ENCODE results near the gene DTNB.

Gene DTNB

DNA sequence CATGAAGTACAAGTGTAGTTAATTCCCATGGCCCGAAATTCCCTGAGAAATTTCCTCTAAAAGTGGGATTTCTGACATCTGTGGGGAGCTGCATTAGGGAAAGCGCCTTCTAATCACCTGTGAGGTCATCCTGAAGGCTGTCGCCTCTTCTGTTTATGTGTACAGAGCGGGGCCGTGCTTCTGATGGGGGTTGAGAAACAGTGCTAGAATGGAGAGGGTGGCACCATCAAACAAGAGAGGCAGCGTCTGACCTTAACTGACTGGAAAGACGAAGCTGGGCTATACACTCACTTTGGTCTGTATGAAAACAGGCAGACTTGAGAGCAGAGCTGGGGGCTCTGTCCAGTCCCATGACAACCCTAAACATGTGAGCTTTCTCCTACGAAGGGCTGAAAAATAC is 287.5 kb downstream of the DTNB start:
- DNase-seq (ENCODE audit: low spot score), result no peak

DNA sequence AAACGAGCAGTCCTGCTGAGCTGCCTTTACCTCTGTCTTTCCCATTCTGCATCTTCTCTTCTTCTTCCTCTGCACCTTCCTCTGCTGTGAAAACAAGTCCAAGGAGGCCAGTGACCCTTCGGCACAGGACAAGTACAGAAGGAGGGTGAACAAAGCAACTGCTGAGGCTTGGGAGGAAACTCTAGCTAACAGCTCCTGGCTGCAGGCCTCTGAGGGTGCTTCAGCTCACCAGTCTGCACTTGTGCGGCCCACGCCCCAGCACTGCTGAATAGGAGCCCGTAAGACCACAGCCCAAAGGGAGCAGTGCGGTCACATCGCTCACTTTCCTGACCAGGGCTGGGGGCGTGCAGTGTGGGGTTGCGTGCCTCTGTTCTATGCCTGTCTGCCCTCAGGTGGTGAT is 289.6 kb downstream of the DTNB start:
- no peak for DNase-seq (ENCODE audit: low spot score)

DNA sequence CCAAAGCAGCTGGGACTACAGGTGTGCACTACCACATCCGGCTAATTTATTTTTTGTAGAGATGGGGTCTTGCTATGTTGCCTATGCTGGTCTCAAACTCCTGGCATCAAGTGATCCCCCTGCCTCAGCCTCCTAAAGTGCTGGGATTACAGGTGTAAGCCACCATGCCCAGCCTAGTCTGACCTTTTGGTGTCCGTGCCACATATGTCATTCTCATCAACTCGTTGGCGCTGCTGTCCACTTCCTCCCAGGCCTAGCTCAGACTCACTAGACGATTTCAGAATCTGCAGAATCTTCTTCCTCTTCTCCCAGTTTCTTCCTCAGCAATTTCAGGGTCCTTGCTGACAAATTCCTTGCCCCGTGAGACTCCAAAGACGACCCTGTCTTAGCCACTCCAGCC is 291.9 kb downstream of the DTNB start:
- DNase-seq (ENCODE audit: low spot score), result no peak

DNA sequence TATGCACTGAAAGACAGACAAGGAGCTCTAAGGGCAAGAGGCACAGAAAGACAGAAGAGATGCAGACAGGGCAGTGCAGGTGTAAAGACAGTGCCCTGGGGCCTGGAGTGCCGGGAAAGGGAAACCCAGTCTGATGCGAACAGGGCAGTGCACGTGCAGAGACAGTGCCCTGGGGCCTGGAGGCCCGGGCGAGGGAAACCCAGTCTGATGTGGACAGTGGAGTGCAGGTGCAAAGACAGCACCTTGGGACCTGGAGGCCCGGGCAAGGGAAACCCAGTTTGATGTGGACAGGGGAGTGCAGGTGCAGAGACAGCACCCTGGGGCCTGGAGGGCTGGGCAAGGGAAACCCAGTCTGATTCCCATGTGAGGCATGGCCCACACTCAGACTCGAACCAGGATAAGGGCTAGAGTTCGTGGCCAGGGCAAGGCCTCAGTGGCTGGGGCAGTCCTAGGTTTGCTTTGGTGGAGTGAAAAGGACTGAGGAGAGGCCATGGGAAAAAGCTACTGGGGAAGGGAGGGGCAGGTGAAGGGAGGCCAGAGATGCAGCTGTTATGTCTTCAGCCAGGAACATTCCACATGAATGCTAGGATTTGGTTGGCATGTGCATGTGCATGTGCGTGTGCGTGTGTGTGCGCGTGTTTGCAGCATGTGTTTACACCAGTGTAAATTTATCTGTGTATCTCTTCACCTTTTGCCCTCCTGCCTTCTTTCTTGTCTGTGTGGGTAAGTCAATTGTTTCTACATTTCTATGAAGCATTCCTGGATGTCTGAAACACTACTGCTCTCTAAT is 292.6 kb downstream of the DTNB start:
- DNase-seq (ENCODE audit: low spot score), result no peak

DNA sequence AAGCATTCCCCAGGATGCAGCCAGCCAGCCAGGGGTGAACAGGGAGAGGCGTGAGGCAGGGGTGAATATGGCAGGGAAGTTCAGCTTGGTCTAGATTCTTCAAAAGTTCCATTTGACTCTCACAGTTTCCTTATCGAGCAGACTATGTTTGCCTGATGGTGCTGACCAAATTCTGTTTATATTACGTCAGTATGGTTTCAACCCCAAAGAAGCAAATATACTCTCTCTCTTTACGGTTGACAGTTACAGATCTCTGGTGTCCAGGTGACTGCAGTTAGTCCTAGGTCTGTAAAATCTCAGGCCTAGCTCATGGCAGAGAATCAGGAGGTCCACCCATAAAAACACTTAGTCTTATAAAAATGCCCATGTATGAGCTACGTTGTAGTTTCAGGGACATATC is 293.4 kb downstream of the DTNB start:
- no peak for DNase-seq (ENCODE audit: low spot score)

DNA sequence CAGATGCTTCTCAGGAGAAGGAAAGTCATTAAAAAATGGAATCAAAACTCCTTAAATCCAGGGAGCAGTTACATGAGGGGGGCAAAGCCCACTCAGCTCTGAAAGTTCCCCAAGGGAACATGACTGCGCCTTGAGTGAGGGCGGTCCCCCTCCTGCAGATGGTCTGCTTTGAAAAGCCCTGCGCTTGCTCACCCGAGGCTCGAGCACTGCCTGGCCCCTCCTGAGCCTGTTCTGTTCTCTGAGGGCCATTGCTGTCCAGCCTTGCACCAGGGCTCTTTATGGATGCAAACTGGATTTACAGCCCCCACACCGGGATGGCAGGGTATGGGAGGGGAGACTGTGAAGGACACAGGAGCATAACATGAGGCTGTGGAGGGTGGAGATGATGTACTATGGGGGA is 293.8 kb downstream of the DTNB start:
- no peak for DNase-seq (ENCODE audit: low spot score)

DNA sequence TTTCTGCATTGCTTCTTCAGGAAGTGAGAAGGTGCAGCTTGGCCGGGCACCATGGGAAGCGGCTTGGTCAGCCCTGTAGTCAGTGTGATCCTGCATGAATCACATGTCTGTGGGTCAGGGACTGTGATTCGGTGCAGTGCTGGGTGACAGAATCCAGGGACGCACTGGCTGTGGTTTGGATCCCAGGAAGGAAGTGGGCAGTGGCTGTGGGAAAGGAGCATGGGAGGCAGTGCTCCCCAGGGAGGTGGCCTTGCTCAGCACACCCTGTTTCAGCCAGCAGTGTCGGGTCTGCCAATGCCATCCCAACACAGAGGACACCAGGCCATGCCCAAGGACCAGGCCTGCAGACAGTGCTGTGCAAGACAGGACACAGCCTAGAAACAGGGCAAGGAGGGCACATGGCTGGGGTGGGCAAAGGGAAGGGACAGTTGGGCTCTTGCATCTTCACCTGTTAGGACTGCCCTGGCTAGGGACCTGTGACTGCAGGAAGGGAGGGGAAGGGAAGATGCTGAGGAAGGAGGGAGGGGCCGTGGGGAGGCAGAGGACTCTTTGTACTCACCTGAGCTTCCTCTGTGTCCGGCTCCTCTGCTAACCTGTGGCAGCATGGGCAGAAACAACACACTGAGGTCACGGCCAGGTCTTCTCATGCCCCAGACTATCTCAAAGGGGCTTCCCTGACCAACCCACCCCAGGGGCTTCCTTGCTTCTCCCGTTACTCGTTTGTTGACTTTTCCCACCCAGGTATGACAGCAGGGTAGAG is 294.5 kb downstream of the DTNB start:
- no peak for DNase-seq (ENCODE audit: low spot score)

DNA sequence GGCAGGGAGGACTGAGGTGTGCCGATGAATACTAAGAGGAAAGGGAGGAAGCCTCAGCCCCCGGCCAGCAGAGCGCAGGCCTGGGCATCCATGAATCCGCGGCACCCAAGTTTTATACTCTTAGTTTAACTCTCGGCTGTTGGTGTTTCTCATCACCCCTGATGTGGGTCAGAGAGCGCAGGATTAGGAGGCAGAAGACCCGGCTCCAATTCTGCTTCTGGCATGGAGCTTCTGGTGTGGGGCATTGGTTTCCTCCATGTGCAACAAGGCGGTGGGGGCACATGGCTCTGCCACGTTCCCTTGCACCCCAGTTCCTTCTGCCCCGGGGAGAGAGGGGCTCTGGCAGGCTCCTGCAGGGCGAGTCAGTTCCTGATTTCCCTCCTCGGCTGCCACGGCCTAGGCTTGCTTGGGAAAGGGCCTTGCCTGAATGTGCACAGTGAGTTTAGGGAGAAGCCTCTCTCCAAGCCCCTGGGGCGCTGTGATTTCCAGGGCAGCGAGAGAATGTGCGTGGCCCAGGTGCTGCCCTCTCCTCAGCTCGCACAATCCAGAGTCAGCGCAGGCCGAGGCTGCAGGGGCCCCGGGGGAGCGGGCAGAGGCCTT is 295.5 kb downstream of the DTNB start:
- no peak for DNase-seq (ENCODE audit: low spot score)

DNA sequence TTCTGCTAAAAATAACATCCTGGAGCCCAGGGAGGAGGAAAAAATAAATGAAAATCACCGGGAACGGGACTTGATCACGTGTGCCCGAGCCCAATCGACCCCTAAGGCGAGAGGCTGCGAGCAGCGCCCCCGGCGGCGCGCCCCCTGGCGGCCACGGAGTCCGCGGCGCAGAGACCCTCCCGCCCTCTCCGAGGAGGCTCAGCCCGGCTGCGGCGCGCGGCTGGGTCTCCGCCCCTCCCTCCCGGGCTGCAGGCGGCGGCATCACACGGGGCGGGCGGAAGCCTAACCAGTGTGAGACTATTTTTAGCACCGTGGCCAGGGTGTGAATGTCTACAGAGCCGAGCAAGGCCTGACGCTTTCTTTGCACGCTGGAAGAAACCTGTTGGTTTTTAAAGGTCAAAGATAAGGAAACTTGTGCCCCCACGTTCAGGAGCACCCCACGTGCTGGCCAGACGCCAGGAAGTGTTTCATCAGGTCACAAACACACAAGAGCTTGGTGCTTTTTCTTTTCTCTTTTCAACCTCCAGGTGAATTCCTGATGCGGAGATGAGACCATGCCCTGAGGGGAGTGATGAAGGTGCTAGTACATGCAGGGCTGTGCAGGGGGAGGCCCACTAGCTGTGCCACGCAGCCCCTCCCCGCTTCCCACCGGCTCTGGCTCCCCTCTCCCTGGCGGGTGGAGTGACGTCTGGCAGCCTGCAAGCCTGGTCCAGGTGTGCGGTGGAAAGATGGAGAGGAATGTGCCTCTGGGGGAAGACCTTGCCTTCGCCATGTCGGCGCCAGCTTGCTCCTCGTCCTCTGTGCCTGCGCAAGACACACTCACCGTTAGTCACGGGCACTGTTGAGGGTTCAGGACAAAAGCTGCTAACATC is 296.4 kb downstream of the DTNB start:
- DNase-seq (ENCODE audit: low spot score), result peak; percentile 70

DNA sequence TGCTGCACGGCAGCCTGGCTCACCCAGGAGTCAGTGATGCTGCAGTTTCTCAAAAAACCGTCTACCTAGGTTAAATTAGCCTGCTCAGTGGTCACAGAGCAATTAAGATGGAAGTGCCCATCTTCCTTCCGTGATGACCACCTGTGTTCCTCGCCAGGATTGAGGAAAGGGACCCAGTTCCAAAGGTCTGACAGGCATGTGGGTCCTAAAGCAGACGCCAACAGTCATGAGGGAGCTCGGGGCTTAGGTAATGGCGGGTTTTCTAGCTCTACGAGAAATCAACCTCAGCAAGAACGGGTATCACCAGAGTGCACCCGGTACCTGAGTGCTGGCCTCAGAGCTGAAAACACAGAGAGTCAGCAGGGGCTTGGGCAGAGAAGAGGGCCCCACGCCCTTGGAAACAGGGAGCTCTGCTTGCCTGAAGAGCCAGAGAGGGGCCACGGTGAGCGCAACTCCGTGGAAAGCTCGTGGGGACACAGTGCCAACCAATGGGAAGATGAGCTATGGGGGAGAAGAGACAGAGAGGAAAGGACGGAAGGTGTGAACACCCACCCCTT is 297.3 kb downstream of the DTNB start:
- DNase-seq (ENCODE audit: low spot score), result no peak

DNA sequence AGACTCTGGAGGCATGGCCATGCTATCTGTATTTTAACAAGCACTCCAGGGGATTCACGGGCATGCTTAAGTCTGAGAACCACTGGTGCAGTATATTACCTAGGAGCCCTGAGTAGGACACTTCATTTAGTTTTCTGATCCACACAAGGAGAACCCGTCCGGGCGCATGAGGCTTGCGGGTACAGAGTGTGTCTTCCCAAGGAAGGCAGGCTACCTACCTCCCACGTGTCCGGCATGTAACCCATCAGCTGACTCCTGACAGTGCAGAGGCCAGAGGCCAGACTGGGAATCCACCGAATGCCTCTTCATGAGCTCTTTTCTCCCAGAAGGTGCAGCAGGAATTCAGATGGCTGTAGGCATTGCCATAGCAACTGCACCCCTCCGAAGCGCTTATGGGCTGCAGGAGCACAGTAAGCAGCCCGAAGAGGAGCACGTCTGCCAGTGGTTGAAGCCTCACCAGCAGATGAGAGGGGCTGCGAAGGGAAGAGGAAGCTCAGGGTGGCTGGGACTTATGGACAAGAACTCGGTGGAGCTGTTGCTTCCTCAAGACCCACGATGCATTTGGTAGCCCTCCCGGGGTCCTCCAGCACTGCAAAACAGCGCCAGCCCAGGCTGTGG is 297.9 kb downstream of the DTNB start:
- no peak for DNase-seq (ENCODE audit: low spot score)

DNA sequence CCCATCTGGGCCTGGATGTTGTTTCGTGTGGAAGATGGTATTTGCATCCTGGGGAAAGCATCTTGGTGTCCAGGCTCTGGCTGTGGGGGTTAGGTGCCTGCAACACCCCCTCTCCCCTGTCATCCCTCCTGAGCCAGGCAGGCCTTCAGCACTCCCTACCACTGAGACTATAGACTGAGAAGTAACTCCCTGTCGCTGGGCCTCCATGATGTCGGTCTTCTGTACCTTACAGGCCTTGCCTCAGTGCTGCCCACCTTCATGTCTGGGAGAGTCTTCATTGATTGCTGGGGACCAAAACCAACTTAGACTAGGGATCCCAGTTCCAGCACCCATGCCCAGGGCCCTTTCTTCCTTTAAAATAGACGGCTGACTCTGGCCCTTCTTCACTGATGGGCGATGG is 298.6 kb downstream of the DTNB start:
- no peak for DNase-seq (ENCODE audit: low spot score)

DNA sequence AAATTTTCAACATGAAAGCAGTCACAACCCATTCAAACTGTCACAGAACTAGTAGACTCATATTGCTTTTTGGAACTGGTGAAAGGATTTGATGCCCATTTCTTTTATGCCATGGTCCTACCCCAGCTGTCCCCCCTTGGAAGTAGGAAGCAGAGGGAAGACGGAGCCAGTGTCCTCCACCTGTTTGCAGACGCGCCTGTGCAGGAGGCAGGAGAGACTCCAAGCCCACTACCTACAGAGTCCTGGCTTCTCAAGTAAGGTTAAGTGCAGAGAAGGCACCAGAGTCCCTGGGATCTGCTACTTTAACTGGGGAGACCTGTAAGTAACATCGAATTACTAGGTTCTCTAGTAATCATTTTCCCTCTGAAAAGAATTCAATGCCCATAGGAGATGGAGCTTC is 299.0 kb downstream of the DTNB start:
- DNase-seq (ENCODE audit: low spot score), result no peak

DNA sequence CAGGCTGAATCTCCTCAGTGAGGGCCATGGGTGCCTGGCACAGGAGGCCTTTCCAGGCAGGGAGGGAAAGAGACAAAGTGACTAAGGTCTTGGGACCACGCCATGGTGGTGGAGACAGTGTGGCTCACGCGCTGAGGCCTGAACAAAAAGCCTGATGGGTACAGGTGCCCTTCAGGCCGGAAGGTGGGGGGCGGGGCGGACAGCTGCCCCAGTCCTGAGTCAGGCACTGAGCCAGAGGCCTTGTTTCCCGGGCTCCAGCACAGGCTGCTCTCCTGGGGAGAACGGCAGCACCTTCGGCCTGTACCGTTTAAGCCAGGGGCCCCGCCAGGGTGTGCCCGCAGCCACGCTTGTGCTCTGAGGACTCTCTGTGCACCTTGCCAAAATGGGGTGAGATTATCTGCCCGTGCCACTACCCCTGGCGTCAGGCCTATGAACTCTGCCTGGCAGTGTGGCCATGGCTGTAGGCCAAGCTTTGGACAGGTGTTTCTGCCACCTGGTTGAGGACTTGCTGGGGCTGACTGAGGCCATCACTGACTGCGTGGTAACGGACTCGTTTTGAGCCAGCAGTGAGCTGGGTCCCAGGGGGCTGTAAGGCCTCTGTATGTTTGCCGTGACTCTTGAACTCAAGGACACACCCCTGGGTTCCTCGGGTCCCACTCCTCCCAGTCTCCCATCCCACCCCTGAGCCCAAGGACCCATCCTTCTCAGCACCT is 300.0 kb downstream of the DTNB start:
- DNase-seq (ENCODE audit: low spot score), result no peak

DNA sequence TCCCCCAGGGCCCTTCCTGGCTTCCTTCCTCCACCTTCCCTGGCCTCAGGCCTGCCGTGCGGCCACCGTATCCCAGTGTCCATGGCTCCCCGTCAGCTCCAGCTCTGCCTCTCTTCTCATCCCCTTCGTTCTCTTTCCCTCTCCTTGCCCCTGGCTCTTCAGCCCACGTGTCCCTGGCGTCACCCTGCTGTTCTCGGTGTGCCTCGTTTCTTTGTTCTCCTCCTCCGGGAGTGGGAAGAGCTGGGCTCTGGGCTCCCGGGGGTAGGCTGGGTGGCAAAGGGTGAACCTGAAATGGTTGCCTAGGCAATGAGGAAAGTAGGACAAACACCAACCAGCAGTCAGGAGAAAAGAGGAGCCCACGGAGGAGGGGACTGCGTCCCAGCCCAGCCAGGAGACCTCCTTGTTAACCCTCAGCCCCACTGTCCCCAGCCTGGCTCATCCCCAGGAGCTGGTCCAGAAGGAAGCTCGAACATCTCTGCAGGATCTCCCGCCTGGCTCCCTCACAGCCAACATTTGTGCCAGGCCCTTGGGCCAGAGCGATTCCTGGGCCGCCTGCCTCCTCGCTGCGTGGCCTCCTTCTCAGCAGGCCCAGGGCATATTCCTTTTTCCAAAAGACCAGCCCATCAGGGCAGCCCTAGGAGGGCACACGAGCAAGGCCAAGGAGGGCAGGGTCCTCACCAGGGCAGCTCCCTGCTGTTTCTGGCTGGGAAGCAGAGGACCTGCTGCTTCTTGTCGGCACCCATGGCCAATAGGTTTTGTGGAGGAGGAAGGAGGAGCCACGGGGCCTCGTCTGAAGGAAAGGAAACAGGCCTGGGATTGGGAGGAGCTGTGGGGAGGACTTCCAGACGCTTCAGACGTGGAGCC is 300.7 kb downstream of the DTNB start:
- DNase-seq (ENCODE audit: low spot score), result no peak

DNA sequence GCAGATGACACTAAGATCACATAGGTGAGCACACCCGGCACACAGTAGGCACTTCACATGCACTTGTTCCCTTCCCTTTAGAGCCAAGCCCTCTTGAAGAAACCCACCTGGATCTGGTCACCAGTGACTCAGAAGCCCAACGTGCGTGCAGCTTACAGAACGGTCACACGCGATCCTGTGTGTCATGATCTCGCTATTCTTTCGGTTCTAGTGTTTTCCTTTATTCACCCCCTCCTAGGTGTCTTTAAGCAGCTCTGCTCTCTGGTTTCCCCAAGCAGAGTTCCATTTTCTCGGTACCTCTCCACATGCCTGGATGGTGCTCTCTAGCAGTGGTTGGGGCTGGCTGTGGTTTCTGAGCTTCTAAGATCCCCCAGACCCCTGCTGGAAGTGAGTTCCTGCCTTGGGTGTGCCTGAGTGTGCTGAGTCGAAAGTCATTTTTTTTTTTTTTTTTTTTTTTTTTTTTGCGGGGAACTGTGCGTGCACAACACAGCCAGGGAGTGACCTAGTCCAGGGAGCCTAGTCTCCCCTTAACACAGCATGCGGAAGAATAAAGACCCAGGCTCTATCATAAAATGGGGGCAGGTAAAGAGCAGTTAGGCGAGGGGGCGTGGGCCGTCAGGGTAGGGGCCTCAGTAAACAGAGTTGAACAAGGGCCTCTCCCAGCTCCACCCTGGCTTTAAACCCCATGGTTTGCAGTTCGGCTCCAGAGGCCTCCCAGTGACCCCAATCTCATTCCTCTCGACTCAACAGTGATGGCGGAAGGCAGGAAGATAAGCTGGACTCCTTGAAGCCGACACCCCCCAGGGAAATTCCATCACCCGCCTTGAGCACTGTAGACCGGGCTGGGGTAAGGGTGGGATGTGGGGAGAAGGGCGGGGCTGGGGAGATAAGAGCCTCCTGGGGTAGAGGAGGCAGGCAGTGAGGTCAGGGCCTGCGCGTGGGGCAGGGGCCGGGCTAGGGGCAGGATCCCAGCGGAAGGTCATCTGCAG is 301.8 kb downstream of the DTNB start:
- no peak for DNase-seq (ENCODE audit: low spot score)

DNA sequence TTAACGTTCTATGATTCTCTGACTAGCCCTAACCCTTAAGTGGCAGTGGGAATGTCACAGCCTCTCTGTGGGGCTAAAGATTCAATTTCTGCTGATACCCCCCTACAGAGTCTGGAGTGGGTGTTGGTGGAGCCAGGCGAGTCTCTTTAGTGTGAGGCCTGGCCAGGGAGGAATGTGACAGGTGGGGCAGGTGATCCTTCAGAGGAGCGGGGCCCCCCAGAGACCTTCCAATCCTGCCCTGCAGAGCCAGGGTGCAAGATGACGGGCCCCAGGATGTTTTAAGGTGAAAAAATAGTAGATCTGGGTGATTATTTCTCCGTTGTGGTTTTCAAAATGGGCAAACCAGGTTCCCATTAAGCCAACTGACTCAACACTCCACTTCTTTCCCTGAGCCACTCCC is 303.5 kb downstream of the DTNB start:
- no peak for DNase-seq (ENCODE audit: low spot score)

DNA sequence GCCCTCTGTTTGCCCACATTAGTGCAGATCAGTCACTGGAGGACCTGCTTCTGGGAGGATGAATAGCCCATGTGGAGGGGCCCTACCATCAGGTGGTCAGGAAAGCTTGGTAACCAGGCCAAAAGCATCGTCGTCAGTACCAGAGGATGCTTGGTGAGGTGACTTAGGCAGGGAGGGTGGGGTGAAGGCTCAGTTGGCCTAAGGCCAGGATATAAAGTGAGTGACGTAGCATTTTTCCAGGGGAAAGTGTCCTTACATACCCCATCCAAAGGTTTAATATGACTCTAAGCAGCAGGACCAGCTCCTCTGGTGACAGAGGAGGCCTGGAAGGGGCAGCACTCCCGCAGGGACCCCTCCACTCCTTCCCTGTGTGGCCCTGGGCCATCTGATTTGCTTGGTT is 303.9 kb downstream of the DTNB start:
- DNase-seq (ENCODE audit: low spot score), result no peak

DNA sequence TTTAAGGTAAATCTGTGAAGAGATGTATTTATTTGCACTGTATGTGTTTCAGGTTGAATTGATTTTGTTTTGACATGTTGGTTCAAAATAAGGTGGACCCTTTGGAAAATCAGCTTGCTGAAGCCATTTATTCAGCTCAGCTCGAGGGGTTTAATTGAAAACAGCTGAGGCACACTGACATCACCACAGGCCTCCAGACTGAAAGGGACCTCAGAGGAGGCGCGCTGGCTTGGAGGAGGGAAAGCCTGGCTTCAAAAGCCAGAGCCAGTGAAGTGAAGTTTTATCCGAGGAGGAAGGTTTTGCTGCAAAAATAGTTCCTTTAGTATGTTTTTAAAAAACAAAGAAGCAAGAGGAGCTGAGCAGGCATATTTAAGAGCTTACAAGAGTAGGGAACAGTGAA is 304.7 kb downstream of the DTNB start:
- no peak for DNase-seq (ENCODE audit: low spot score)

Measured in COLO829 (cell line).